ENCODE measurements around the gene SCYL1.

SCYL1 gene

DNA sequence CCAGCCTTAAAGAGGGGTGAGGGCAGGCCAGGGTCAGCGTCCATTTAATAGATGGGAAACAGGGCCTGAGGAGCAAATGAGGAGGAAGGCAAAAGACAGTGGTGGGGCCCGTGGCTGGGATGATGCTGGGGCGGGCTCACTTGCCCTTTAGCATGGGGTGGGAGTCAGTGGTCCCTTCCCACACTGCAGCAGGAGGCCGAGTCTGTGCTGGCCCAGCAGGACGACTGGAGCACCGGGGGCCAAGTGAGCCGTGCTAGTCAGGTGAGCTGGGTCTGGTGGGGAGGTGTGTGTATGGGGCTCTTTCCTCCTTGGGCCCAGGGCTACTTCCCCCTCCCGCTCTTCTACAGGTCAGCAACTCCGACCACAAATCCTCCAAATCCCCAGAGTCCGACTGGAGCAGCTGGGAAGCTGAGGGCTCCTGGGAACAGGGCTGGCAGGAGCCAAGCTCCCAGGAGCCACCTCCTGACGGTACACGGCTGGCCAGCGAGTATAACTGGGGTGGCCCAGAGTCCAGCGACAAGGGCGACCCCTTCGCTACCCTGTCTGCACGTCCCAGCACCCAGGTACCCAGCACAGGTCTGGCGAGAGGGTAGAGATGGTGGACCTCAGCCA is 12.8 kb downstream of the SCYL1 start:
- DNase-seq, result no peak

DNA sequence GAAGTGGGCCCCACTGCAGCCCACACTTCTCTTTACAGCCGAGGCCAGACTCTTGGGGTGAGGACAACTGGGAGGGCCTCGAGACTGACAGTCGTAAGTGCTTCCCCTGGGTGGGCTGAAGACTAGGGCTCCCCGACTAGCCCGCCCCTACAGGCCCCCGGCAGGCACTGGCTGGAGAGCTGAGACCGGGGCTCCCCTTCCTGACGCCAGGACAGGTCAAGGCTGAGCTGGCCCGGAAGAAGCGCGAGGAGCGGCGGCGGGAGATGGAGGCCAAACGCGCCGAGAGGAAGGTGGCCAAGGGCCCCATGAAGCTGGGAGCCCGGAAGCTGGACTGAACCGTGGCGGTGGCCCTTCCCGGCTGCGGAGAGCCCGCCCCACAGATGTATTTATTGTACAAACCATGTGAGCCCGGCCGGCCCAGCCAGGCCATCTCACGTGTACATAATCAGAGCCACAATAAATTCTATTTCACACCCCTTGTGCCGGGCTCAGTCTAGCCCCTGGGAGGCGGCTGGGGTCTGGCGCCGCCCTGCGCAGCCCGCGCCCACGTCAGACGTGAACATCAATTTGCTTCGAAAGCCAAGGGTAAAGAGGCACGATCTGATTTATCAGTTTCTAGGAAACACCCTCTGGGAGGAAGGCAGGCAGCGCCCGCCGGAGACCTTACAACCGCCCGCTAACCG is 13.5 kb downstream of the SCYL1 start:
- no peak for DNase-seq

DNA sequence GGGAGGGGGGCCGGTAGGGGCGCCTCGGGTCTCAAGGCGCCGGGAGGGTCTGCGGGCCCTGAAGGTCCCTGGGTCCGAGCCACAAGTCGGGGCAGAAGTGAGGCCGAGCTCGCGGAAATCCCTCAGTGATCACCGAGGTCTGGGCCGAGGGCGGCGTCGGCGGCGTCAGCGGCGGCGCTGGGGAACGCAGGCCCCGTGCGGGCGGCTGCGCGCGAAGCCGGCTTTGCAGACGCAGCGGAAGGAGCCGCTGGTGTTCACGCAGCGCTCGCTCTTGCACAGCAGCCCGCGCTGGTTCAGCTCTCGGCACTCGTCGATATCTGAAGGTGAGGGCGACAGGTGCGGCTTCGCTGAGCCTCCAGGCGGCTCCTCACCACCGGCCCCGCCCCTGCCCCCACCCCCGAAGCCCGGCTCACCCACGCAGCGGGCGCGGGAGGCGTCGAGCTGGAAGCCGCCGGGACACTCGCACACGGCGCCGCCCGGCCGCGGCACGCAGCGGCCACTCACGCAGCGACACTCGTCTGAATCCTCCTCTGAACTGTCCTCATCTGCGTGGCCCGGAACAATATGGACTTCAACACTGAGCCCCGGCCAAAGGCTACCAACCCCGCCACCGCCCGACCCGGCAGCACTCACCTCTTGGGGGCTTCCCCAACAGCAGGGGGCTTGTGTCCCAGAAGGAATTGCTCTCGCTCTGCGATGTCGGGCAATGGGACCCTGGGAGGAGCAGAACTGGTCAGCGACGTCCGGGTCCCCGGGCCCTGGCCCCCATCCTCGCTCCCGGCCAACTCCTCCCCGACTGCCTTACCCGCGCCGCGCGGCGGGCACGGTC is 14.2 kb downstream of the SCYL1 start:
- no peak for DNase-seq

DNA sequence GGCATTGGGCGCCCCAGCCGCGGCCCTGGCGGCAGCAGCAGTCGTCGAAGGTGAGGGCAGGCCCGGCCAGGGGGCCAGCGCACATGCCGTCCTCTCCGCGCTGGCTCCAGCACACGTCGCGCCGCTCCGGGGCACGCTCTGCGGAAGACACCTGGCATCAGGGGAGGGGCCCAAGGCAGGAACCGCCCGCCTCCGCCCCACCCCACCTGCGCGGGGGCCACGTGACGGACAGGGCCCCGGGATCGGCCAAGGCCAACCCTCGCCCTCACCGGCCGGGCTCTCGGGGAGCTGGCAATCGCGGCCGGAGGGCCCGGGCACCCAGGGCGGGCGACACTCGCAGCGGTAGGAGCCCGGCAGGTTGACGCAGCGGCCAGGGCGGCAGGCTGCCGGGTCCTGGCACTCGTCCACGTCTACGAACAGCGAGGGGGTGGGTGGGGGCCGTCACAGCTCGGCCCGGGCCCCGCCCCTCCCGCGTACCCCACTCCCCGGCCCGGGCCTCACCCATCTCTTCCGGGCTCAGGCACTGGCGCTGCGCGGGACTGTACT is 14.9 kb downstream of the SCYL1 start:
- no peak for DNase-seq

DNA sequence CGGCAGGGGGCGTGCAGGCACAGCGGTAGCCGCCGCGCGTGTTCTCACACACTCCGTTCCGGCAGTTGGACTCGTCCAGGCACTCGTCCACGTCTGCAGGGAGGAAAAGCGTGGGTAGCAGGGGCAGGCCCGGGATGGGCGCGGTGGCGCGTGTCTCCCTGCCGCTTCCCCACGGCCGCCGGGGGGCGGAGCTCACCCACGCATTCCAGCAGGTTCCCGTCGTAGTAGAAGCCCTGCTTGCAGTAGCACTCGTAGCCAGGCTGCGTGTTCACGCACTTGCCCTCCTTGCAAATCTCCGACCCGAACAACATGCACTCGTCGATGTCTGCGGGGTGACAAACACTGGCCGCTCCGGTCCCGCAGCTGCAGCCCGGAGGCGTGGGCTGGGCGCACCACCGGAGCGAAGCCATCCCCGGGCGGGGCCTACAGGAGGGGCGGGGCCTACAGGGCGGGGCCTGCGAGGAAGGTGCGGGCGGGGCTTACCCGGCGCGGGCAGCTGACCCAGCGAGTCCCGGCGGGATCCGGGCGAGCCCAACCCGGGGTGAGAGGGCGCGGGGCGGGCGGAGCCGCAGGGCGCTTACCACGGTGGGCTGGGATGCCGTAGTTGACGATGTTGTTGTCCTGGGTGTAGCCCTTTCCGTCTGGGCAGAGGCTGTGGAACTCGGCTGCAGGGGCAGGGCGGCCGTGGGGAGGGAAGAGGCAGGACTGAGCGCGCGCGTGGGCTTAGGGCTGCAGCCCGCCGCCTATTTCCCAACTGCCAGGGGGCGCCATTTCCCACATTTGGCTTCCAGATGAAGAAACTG is 15.6 kb downstream of the SCYL1 start:
- DNase-seq, result peak; percentile 95

DNA sequence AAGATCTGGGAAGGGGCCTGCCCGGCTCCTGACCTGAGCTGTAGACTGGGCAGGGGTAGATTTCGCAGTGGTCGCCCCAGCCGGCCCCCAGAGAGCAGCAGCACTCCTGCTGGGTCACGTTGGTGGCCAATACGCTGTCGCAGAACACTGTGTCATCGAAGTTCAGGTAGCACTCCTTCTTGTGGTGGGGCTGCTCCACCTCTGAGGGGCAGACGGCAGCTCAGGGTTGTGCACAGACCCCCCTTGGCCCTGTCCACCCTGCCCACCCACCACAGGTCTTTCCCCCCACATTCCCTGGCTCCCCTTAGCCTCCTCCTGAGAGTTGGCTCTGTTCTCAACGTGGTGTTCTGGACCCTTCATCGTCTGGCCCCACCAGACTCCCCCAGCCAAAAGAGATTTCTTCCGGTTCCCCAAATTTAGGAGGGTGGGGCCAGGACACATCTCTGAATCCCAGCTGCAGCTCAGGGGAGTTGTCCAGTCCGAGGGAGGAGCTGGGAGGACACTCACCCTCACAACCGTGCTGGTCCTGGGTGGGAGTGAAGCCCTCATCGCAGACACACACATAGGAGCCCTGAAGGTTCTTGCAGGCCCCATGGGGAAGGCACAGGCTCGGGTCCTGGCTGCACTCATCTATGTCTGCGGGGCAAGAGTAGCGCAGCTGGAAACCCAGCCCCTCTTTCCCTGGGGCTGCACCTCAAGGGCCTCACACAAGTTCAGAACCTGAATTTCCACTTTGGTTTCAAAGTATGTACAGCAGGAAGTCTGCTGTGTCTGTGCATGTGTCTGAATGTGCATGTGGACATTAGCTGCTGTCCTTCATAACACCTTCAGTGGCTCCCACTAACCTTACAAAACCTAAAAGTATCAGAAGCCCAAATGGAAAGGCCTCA is 16.5 kb downstream of the SCYL1 start:
- no peak for DNase-seq

DNA sequence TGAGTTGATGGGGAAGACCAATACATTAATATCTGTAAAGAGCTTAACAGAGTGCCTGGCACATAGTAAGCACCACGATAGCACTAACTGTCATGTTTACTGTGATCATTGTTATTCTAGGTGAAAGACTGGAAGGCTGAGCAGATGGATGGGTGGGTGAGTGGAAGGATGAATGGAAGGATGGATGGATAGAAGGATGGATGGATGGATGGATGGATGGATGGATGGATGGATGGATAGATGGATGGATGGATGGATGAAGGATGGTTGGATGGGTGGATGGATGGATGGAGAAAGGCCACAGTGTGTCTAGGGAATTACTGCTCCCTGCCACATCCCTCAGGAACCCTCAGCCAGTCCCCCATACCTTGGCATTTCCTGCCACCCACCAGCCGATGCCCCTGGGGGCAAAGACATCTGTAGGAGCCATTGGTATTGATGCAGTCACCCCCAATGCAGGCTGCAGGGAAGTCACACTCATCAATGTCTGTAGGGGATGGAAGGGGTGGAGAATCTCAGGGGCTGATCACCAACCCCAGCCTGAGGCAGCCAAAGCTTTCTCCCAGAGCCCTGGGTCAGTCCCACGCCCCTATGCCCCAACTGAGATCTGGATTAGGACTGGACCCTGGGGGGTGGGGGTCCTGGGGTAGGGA is 18.0 kb downstream of the SCYL1 start:
- no peak for DNase-seq

DNA sequence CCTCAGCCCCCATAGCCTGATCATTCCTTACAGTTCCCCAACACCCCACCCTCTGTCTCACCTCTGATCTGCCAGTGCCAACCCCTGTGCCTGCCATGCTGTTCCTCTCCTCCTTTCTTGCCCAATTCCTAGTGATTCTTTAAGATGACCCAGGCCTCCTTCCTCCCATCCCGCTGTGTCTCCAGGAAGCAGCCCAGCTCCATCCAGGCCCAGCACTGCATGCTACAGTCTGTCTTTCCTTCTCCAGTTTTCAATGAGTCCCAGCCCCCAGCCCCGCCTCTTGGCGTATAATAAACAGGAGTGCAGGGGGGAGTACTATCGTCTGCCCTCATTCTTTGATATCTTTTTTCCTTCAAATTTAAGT is 21.0 kb downstream of the SCYL1 start:
- DNase-seq, result no peak

DNA sequence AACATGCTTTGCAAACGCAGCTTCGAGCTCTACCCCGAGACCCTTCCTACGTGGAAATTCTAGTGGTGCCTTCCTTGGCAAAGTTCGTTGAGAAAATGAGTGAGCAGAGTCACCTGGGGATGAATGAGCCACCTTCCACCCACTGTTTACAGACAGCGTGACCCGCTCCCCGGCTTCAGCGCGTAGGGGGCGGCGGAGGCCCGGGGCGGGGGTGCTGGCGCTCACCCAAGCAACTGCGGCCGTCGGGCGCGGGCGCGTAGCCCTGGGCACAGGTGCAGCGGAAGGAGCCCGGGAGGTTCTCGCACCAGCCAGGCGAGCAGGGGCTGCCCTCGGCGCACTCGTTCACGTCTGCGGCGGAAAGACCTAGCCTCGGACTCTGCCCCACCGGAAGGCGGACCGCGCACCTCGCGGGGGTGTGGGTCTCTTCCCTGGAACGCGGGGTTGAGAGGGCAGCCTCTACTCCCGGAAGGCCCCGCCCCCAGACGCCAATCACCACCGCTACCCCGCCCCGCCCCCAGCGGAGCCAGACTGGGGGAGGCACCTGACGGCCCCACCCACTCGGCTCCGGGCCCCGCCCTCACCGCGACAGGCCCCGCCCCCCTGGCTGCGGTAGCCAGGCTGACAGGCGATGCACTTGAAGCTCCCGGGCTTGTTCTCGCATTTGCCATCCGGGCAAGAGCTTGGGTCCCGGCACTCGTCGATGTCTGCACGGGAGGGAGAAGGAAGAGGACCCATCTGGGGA is 21.5 kb downstream of the SCYL1 start:
- DNase-seq, result peak; percentile 88

DNA sequence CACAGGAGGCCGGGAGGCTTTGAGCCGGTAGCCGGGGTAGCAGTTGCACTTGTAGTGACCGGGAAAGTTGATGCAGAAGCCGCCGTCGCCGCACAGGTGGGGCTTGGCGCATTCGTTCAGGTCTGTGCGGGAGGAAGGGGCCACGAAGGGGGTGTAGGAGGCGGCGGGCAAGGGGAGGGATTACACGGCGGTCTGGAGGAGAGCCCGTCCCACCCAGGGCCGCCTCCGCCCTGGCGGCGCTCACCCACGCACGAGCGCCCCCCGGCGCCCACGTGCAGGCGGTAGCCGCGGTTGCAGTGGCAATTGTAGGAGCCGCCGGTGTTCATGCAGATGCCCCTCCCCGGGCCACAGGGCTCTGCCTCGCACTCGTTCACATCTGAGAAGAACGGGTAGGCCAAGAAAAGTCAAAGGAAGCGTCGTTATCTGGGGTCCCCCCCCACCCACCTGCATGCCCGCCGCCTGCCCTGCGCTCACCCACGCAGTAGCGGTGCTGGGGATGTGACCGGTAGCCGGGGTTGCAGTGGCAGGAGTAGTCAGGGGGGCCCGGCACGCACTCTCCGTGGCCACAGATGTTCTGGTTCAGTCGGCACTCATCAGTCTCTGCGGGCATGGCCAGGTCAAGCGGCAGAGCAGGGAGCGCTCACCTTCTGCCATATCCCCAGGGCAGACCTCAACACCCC is 22.7 kb downstream of the SCYL1 start:
- DNase-seq, result no peak

DNA sequence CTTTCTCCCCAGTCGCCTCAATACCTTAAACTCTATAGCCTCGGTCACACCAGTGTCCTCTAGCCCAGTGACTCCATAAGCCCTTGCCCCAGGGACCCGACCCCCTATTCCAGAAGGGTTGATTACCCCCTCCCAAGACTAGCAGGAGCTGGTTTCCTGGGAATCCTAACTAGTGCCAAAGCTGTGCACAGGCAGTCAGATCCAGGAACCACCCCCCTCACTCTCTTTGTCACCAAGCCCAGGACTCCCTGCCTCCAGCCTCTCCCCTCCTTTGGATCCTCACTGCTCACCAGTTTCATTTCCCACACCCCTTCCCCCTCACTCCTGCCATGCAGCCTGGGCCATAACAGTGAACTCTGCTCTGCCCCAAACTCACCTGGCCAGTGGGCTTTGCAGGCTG is 23.5 kb downstream of the SCYL1 start:
- peak; percentile 25 for DNase-seq

DNA sequence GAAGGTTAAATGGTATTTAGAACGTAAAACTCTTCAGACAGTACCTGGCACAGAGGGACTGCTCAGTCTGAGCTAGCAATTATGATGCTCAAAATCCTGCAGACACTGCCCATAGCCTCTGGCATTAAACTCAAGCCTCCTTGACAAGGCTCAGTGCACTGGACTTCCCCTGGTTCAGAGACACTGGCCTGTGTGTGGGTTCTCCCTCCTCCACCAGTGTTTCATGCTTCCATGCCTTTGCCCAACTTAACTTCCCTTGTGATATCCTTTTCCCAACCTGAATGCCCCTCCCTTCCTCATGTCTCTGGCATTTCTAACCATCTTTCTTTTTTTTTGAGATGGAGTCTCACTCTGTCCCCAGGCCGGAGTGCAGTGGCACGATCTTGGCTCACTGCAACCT is 24.2 kb downstream of the SCYL1 start:
- DNase-seq, result peak; percentile 28

DNA sequence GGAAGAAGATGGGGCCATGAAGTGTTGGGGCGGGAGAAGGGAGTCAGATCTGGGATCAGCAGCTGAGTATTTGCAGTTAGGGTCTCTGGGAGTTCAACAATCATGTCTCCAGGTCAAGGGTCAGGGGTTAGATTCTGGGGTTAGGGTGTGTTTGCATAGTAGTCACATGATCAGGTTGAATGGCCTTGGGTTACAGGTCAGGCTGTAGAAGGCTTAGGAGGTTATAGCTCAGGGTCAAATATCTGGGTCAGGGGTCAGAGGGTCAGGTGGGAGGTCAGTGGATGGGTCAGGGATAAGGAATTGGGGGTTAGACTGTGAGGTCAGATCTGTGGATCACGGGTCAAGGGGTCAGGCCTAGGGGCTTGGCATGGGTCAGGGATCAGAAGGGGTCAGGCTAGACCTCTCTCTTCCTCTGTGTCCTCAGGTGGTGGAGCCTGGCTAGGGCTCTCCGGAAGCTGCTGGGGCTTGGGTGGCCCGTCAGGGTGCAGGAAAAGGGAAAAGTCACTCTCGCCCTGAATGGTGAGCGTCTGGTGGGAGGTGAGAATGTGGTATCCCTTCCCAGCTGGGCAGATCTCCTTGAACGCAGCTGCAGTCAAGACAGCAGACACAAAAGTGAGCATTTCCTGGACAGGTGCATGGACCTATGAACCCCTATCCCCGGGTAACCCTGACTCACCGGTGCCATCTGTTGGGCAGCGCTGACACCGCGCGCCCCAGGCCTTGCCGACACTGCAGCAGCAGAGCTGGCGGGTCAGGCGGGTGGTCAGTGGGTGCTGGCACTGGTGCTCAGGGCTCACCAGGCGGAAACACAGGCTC is 26.9 kb downstream of the SCYL1 start:
- peak; percentile 52 for DNase-seq

DNA sequence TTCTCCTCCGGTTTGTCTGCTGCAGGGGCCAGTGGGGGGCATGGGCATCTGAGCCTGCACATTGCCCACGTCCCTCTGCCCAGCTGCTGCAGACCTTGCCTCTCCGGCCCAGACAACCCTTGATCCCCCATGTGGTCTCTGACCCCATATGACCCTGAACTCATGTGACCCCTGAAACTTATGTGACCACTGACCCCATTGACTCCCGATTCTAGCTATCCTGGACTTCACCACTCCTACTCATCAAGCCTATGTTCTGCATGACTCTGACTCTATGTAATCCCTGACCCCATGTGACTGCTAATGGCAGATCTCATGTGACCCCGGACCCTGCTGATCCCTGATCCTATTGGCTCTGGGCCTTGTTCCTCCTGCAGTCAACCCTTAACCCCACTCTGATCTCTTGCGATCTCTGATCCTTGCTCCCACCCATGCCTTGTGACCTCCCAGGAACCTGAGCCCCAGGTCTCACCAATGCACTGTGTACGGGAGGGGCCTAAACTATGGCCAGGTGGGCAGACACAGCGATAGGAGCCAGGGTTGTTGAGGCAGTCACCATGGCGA is 27.6 kb downstream of the SCYL1 start:
- peak; percentile 59 for DNase-seq

DNA sequence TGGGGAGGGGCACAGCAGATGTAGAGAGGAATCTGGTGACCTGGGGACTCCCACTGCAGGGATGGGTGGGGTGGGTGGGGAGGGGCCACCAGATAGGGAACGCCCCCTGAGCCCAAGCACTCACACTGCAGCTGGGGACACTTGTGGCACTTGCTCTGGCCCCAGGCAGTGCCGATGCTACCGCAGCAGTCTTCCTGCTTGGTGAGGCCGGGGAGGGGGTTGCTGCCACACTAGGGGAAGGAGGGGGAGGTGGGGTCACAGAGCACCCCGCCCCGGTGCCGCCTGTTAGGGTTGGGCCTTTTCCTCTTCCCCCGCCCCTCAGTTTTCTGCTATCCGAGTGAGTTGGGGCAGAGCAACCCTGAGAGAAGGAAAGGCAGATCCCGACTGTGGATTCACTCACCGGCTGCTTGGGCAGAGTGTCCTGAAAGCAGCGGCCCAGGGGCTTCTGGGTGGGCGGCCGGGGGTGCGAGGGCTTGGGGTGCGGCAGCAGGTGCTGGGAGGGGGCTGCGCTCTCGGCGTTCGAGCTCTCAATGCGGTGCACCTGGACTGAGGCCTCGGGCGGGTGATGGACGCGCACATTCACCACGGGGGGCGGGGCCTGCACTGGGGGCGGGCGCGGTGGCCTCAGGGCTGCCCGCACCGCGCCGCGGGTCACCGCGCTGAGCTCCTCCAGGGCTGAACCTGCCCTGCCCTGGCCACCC is 28.6 kb downstream of the SCYL1 start:
- peak; percentile 46 for DNase-seq

DNA sequence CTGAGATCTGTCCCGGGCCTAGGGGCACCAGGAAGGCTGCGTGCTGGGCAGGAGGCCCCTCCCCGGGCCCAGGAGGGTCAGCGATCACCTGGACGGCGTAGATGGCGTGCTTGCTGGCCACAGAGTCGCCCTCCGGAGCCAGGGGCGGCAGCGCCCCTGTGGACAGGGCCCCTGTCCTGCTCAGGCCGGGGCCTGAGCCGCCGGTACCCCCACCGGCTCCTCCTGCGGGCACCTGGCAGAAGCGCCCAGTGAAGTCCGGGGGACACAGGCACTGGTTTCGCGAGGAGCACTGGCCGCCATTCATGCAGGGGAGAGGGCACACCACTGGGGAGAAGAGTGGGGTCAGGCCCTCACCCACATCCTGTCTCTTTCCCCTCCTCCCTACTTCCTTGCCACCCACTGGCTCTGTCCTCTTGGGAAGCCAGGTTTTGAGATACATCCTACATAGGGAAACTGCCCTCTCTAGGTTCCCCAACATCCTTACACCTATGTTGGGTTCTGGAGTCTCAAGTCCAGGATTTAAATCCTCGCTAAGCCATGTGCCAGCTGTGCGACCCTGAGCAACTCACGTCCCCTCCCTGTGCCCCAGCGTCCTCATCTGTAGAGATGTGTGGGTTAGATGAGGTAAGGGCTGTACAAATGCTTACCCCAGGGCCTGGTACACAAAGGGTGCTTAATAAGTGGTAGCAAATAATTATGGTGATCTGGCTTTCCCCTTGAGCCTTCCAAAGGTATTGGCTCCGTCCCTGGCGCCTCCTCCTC is 29.4 kb downstream of the SCYL1 start:
- DNase-seq, result no peak

DNA sequence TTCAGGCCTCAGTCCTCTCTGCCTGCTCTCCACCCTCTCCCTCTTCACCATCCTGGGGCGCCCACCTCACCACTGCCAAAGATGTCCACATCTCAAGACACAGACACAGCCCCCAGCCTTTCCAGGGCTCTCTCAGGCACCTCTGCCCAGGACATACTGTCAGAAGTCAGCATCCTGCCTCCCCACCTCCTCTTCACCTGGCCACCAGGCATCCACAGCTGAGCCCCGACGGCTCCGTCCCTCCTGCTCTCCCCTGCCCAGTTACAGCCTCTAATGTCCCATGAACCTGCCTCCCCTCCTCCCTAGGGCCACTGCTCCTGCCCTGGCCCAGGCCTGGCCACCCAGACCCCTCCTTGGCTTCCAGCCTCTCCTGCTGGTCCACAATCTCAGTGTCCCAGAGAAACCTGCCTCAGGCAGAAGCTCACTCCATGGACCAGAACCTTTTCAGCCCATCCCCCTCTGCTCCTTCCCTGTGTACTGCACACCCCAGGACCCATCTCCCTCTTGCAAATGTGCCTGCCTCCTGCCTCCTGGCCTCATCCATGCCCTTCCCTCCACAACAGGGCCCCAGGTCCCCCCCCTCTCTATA is 30.1 kb downstream of the SCYL1 start:
- no peak for DNase-seq

All from suppressor macrophage treated with lipopolysaccharide for 4 hours (primary cell).